Stimulated activated naive CD8-positive, alpha-beta T cell treated with anti-CD3 and anti-CD28 coated beads, Interleukin-15, Interleukin-2, amounts not matched to agents 100 ng/mL and 50 ng/mL, for 24 hours (primary cell): ENCODE data around the gene ICE2.

ENCODE experiments used
- H3K27ac Mint-ChIP-seq: one replicate; pipeline ENCODE4 v1.8.0; 2021; ENCODE audit warnings: mild to moderate bottlenecking, mixed read lengths
- H3K27me3 Mint-ChIP-seq: one replicate; pipeline ENCODE4 v1.8.0; 2021; ENCODE audit warnings: mixed read lengths
- H3K36me3 Mint-ChIP-seq: one replicate; pipeline ENCODE4 v1.8.0; 2021; ENCODE audit warnings: low read depth, mixed read lengths
- H3K4me1 Mint-ChIP-seq: one replicate; pipeline ENCODE4 v1.8.0; 2021; ENCODE audit warnings: low read depth, mixed read lengths
- H3K4me3 Mint-ChIP-seq: one replicate; pipeline ENCODE4 v1.8.0; 2021; ENCODE audit warnings: mild to moderate bottlenecking, mixed read lengths
- H3K9me3 Mint-ChIP-seq: one replicate; pipeline ENCODE4 v1.8.0; 2021; ENCODE audit warnings: mixed read lengths

The ICE2 gene

DNA sequence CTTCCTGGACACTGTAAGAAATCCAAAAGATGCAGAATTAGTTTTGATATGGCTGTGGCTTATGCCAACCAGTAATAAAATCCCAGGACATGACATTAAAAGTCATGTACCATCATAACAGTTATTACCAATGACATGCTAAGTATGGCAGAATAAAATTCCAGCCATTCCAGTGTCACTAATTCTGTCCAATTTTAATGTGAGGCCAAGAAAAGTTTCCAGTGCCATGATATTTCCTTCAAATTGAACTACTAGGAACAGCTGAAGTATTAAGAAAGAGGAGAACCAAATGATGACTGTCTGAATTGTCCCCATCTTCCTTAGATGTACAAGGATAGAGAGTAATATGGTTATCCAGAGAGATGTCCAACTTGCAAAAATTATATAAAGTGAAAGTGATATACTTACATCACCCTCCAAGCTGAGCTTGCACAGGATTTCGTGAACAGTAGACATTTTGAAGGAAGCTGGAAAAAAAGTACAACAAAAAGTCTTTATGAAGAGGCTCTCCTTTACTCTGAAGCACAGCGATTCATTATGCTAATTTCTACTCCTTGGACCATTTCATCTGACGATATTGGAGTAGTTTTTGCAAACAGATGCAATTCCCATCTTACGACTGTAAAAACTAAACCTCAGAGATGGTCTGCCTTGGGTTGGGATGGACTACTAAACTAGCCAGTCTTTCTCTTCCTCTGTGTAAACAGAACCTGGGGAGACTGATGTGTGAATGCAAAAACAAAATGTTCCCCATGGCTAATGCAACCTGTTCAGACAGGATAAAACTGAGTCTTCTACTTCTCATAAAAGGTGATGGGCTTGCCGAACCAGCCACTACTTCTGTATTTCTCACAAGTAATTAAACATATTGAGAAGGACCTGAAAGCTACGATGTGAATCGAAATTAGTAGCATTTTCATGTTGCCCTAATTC, 93.1 kb downstream of the ICE2 start:
- H3K9me3 Mint-ChIP-seq = no peaks in the 10 kb centered on the region
- H3K4me3 Mint-ChIP-seq = no peak overlapping the region
- no peak overlapping the region for H3K27ac Mint-ChIP-seq
- peaks cover 22% of the 10 kb centered on the region for H3K36me3 Mint-ChIP-seq
- H3K4me1 Mint-ChIP-seq = peaks cover 31% of the 10 kb centered on the region
- peaks cover 3% of the 10 kb centered on the region for H3K27me3 Mint-ChIP-seq

DNA sequence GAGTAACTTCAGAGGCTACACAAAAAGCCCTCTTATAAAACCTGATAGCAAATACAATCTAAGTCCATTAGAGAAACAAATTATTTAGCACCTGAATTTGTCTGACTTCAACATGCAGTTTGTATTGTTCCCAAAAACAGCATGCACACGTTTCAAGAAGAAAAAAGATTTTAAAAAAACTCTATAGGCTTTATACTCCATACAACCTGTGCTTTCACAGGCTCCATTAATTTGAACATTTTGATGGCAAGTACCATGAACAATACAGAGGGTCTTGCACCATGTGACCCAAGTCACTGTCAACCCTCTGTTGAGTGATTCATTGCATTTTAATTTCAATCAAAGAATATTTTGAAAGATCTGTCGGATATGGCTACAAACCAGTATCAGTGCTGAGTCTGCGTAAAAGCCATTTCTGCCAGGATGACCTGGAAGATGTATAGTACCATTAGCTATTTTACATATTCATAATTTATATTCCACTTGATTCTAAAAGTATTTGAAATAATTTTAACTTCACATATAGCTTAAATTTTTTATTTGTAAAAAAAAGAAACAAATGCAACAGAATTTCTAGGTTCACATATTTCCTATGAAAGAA, 94.3 kb downstream of the ICE2 start:
- H3K36me3 Mint-ChIP-seq = peaks cover 32% of the 10 kb centered on the region
- H3K4me1 Mint-ChIP-seq = peaks cover 19% of the 10 kb centered on the region
- no peak overlapping the region for H3K4me3 Mint-ChIP-seq
- no peak overlapping the region for H3K27ac Mint-ChIP-seq
- H3K27me3 Mint-ChIP-seq = peaks cover 3% of the 10 kb centered on the region
- H3K9me3 Mint-ChIP-seq = no peaks in the 10 kb centered on the region

DNA sequence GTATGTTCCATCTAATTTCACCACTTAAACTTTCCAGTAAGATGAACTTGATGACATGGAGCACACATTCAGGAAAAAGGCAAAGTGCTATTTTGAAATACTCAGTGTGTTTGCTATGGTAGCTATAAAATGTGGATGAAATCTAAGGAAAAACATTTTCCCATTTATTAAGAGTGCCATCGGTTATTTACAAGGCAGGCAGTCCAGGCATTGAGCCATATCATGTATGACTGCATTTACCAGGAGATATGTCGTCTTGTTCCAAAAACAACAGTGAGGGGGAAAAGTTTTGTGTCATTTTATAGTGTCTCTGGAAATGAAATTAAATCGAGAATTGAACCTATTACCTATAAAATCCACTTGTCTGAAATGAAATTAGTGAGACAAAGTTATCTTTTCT, 94.9 kb downstream of the ICE2 start:
- Mint-ChIP-seq H3K4me3 (no peak overlapping the region), H3K4me1 (peaks cover 13% of the 10 kb centered on the region), H3K27me3 (peaks cover 3% of the 10 kb centered on the region), H3K36me3 (peaks cover 36% of the 10 kb centered on the region), H3K9me3 (no peaks in the 10 kb centered on the region), H3K27ac (no peak overlapping the region)

DNA sequence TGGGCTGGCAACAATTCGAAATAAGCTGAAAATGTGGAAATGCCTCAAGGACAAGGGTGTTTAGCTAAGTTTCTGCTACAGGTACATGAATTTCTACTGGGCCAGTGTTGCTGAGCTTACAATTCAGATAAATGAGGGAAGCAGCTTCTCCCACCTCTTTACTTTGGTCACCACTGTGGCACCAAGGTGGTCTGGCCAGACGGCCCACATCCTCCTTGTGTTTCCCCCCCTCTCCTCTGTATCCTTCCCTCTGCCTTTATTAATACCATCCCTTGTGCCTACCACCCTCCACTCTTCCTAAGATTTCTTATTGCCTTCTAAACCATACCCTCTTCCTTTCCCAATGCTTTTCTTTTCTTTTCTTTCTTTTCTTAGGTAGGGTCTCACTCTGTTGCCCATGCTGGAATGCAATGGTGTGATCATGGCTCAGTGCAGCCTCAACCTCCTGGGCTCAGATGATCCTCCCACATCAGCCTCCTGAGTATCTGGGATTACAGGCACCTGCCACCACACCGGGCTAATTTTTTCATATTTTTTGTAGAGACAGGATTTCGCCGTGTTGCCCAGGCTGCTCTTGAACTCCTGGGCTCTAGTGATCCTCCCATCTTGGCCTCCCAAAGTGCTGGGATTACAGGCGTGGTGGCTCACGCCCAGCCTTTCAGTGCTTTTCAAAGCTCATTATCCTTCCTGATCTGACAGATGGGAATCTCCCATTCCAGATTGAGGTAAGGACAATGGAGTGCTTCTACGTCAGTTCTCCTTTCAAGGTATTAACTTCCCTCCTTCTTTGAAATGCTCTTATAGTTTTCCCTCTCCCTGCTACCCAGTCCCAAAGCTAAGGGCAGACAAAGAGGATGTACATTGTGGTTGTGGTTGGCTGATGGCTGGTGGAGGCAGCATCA, 95.9 kb downstream of the ICE2 start:
- H3K4me1 Mint-ChIP-seq = peaks cover 6% of the 10 kb centered on the region
- H3K9me3 Mint-ChIP-seq = no peaks in the 10 kb centered on the region
- H3K36me3 Mint-ChIP-seq = peaks cover 38% of the 10 kb centered on the region
- no peak overlapping the region for H3K4me3 Mint-ChIP-seq
- H3K27me3 Mint-ChIP-seq = peaks cover 3% of the 10 kb centered on the region
- H3K27ac Mint-ChIP-seq = no peak overlapping the region

DNA sequence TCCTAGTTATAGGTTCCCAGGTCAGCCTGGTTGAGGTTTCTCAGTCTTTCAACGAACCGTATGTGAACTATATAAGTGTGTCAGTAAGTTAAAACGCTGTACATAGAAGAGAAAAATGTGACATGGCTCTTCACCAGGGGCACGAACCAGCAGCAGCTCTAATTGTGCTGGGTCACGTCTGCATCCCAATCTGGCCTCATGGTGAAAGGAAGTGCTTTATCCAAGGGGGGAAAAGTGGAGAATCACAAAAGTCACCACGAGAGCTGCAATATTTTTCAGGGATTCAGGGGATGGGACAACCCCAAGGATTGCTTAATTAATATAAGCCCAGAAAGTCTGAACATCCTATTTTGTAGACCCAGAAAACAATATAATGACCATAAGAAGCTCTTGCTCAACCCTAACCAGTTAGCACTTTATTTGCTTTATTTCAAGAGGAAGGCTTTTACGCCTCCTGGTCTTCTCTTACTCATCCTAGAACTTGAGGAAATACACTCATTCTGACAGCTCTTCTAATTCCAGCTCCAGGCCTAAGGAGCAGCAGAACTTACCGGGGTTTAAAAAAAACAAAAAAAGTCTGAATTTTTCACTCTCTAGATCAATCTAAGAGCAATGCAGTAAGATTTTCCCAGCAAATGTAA, 97.7 kb downstream of the ICE2 start:
- H3K27me3 Mint-ChIP-seq = no peaks in the 10 kb centered on the region
- H3K4me3 Mint-ChIP-seq = no peak overlapping the region
- H3K9me3 Mint-ChIP-seq = no peaks in the 10 kb centered on the region
- peaks cover 43% of the 10 kb centered on the region for H3K36me3 Mint-ChIP-seq
- H3K27ac Mint-ChIP-seq = no peak overlapping the region
- H3K4me1 Mint-ChIP-seq = no peaks in the 10 kb centered on the region

DNA sequence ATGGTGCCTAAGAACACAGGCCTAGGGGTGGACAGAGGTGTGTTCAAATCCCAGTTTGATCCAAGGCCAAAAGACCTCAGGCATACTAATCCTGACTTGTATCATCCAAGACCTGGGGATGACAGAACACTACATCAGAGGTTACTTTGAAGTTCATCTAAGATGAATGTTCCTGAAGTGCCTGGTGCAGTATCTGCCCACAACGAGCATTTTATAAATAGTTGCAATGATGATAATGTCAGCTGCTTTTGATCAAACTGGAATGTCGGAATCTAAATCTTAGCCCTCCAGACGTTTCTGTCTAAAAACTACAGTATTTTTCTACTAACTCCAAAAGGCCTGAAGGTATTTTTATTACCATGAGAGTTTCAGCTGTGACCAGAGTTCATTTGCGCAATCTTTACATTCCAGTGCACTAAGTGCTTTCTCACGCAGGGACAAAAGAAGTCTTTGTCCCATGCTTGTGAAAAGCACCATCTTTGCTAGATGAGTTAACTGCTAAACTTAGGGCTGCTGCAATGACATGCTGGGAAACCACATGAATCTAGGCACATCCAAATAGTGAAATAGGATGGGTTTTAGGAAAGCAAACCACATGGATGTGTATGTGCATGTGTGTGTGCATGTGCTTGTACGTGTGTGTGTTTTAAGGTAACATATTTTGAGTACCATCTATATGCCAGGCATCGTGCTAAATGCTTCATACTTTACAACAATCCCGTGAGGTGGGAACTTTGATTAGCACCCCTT, 99.2 kb downstream of the ICE2 start:
- Mint-ChIP-seq H3K27me3 (no peaks in the 10 kb centered on the region), H3K4me1 (no peaks in the 10 kb centered on the region), H3K9me3 (no peaks in the 10 kb centered on the region), H3K27ac (no peak overlapping the region), H3K36me3 (peaks cover 47% of the 10 kb centered on the region), H3K4me3 (no peak overlapping the region)

DNA sequence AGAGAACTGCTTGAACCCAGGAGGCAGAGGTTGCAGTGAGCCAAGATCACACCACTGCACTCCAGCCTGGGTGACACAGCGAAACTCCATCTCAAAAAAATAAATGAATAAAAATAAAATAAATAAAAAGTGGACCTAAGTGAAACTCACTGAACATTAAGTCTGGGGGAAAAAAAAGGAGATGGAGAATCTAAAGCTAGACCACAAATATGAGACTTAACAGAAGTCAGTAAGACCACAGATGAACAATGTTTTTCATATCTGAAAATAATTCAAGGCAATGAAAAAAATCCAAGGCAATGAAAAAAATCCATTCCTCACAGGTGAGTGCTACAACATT, 99.8 kb downstream of the ICE2 start:
- Mint-ChIP-seq H3K9me3 (no peaks in the 10 kb centered on the region), H3K4me1 (no peaks in the 10 kb centered on the region), H3K4me3 (no peak overlapping the region), H3K27me3 (no peaks in the 10 kb centered on the region), H3K36me3 (peaks cover 47% of the 10 kb centered on the region), H3K27ac (no peak overlapping the region)

DNA sequence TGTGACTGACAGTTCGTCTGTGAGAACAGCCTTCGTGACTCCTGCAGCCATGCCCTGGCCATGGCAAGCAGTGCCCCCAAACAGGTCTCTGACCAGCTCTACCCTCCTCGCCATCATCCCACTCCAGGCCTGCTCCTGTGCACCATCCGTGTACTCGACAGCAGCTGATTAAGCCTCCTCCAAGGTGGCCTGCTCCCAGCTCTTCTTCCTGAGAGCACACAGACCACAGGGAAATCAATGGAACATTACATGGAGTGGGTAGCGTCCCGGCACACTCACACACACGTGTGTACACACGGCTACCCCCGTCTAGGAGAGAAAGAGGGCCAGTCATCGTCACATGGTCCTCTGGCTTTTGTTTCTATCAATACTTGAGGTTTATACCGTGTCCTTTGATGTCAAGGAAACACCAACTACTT, 102.3 kb downstream of the ICE2 start:
- no peaks in the 10 kb centered on the region for H3K27me3 Mint-ChIP-seq
- no peak overlapping the region for H3K4me3 Mint-ChIP-seq
- H3K27ac Mint-ChIP-seq = no peak overlapping the region
- no peaks in the 10 kb centered on the region for H3K9me3 Mint-ChIP-seq
- H3K4me1 Mint-ChIP-seq = peaks cover under 1% of the 10 kb centered on the region
- H3K36me3 Mint-ChIP-seq = peaks cover 40% of the 10 kb centered on the region

DNA sequence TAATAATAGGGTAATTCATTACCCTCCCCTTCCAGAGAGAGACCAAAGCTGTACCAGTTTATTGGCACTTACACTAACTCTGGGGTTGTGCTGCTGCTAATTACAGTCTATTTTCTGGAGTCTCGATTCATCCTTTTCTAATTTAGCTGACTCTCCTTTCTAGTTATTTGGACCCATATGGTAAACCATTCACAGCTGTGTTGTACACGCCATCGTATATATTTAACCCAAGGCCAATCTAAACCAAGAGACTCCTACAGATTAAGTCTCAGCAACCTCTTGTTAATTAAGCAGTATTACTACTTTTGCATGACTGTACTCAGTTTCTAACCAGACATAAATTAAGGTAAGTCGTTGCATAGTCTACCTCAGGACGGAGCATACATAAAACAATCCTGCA, 103.6 kb downstream of the ICE2 start:
- H3K36me3 Mint-ChIP-seq = peaks cover 38% of the 10 kb centered on the region

DNA sequence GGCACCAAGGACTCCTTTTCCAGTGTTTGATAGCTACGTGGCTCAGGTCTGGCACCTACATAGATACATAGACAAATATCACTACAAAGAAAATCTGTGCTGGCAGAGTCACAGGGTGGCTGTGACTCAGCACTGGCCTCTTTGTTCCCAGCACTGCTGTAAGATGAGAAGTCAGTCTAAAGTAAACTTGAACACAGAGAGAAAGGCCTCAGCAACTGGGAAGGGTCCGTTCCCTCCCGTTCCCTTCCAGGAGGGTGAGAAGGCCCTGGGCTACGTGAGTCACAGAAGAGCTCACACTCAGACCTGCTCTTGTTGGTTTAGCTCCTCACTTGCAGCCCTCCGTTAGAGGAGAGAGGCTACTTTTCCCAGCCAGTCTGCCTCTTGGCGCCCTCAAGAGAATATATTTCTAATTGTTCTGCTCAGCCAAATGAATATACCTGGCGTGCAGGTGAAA, 104.3 kb downstream of the ICE2 start:
- Mint-ChIP-seq H3K9me3 (no peaks in the 10 kb centered on the region), H3K27me3 (no peaks in the 10 kb centered on the region), H3K4me1 (peaks cover 16% of the 10 kb centered on the region), H3K27ac (no peak overlapping the region), H3K4me3 (no peak overlapping the region), H3K36me3 (peaks cover 34% of the 10 kb centered on the region)

More for the DNA sequence above, 103.6 kb downstream of the ICE2 start:
- Mint-ChIP-seq H3K9me3 (no peaks in the 10 kb centered on the region), H3K4me3 (no peak overlapping the region), H3K27me3 (no peaks in the 10 kb centered on the region), H3K4me1 (peaks cover 14% of the 10 kb centered on the region), H3K27ac (no peak overlapping the region)

DNA sequence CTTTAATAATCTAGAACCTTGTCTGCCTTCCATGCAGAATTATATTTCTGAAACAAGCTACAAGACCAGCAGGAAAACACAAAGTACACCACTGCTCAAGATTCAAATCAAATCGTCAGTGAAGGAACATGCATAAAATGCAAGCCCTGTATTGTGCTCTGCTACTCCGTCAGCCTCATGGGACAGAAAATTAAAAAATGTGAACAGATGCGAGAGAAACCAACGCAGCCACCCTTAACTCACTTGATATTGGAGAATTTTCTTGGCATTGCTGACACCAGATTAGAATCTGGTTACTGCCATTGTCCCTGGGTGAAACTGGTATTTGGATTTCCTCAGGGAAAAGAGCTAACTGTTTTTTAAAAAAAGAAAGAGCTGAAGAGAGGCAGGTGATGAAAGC, 104.7 kb downstream of the ICE2 start:
- Mint-ChIP-seq H3K4me1 (peaks cover 16% of the 10 kb centered on the region), H3K4me3 (no peak overlapping the region), H3K36me3 (peaks cover 30% of the 10 kb centered on the region), H3K9me3 (no peaks in the 10 kb centered on the region), H3K27ac (no peak overlapping the region), H3K27me3 (no peaks in the 10 kb centered on the region)

DNA sequence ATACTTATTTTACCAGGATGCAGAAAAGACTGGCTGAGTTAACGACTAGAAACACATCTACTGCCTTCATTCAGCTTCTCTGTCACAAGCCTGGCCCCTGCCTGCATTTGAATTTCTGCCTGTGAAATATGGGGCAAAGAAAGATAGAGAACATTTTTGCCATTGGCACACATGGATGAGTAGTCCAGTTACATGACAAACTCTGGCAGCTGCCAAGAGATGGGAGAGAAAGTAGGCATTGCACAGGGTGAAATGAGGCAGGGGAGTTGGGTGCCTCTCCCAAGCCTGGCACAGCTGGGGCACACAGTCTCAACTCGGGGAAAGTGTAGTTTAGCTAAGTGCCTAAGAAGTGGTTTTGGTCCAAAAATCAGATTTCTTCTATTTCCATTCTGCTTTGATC, 105.2 kb downstream of the ICE2 start:
- Mint-ChIP-seq H3K36me3 (peaks cover 30% of the 10 kb centered on the region), H3K9me3 (no peaks in the 10 kb centered on the region), H3K4me1 (peaks cover 16% of the 10 kb centered on the region)

DNA sequence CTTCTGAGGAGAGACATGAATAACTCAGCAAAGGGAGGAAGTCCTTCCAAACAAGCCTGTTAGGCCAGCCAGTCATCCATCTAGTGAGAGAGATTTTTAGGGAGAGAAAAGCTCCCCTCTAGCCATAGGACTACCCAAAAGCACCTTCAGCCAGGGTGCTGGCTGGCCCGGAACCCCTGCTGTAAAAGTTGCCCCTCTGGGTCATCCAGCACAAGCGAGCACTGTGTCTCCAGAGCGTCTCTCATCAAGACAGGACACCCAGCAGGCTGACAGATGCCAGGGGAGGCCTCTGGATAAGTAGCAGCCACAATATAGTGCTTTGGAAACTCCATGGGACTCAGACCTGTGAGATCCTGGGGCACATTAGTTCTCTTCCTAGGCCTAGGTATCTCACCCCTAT, 105.6 kb downstream of the ICE2 start:
- Mint-ChIP-seq H3K27ac (no peak overlapping the region), H3K9me3 (no peaks in the 10 kb centered on the region), H3K4me3 (no peak overlapping the region), H3K36me3 (peaks cover 30% of the 10 kb centered on the region), H3K27me3 (no peaks in the 10 kb centered on the region), H3K4me1 (peaks cover 16% of the 10 kb centered on the region)

More for the DNA sequence above, 105.2 kb downstream of the ICE2 start:
- H3K27ac Mint-ChIP-seq = no peak overlapping the region
- H3K4me3 Mint-ChIP-seq = no peak overlapping the region
- no peaks in the 10 kb centered on the region for H3K27me3 Mint-ChIP-seq

DNA sequence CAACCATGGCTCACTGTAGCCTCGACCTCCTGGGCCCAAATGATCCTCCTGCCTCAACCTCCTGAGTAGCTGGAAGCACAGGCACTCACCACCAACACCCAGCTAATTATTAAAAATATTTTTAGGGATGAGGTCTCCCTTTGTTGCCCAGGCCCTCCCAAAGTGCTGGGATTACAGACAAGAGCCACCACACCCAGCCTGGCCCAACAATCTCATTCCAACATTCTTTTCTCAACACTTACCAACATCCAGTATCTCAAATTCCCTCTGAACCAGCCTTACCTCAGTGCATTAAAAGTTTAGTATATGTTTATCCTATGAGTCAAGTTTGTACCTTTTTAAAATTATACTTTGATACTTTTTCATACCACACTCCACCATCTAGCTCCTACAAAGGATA, 106.2 kb downstream of the ICE2 start:
- no peaks in the 10 kb centered on the region for H3K9me3 Mint-ChIP-seq
- H3K4me1 Mint-ChIP-seq = peaks cover 16% of the 10 kb centered on the region
- no peak overlapping the region for H3K27ac Mint-ChIP-seq
- H3K36me3 Mint-ChIP-seq = peaks cover 26% of the 10 kb centered on the region
- H3K27me3 Mint-ChIP-seq = no peaks in the 10 kb centered on the region
- H3K4me3 Mint-ChIP-seq = no peak overlapping the region
